Chondrocyte (in vitro differentiated cells): ENCODE data around the gene ATP1B1. TPM values are rescaled to one million over a fixed set of nuclear protein-coding genes. Genes with fewer than 3 reads are reported as not detected.

Source experiments
- DNase-seq: peaks from one replicate; pipeline ENCODE4 v3.0.0; 2021; ENCODE audit warnings: mixed read lengths, low spot score
- H3K27ac Mint-ChIP-seq: one replicate; pipeline ENCODE4 v1.8.0; 2021; ENCODE audit warnings: mild to moderate bottlenecking, moderate library complexity, mixed read lengths; ENCODE audit not compliant: unreplicated experiment
- H3K27me3 Mint-ChIP-seq: 2 replicates; pipeline ENCODE4 v1.8.0; 2021; ENCODE audit warnings: low read depth, mixed read lengths
- H3K36me3 Mint-ChIP-seq: 2 replicates; pipeline ENCODE4 v1.8.0; 2021; ENCODE audit warnings: low read depth, mixed read lengths
- H3K4me1 Mint-ChIP-seq: 2 replicates; pipeline ENCODE4 v1.8.0; 2021; ENCODE audit warnings: low read depth, mild to moderate bottlenecking, mixed read lengths
- H3K4me3 Mint-ChIP-seq: one replicate; pipeline ENCODE4 v1.8.0; 2021; ENCODE audit warnings: mild to moderate bottlenecking, moderate library complexity, mixed read lengths; ENCODE audit not compliant: unreplicated experiment
- H3K9me3 Mint-ChIP-seq: 2 replicates; pipeline ENCODE4 v1.8.0; 2021; ENCODE audit warnings: low read depth, mixed read lengths
- total RNA-seq: library from RNA; stranded (reverse); gene quantifications from 3 replicates; pipeline ENCODE4 v1.2.1, GENCODE V29; 2021
- TF ChIP-seq, protein P1 (sequence below): fragments of 200-600 bp; sonication (generic); IDR thresholded peaks from 2 replicates; pipeline ENCODE4 v1.5.0; 2021; ENCODE audit warnings: antibody characterized with exemption, mild to moderate bottlenecking, moderate library complexity

The ATP1B1 gene
- total RNA-seq, 1 donor from 2014 or later = 104 TPM

DNA sequence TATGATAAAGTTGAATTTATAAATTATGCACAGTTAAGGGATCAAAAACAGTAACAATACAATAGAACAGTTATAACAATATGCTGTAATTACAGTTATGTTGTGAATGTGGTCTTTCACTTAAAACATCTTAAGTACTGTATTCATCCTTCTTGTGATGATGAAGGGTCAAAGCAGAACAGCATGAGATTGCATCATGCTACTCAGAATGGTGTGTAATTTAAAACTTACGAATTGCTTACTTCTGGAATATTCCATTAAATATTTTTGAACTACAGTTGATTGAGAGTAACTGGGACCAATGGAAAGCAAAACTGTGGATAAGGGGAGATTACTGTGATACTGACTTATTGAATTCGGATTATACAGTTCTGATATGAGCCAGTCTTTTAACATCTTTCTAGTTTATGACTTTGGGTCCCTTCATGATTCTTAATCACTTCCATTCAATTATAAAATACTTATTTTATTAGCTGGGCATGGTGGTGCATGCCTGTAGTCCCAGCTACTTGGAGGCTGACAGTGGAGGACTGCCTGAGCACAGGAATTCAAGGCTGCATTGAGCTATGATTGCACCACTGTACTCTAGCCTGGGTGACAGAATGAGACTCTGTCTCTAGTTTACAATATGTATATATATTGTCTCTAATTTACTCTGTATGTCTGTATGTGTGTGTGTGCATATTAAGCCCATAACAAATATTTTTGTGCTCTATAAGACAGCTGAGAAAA lies 43.2 kb downstream of the ATP1B1 start:
- Mint-ChIP-seq H3K4me1 (peaks cover 9% of the 10 kb centered on the region), H3K27me3 (no peaks in the 10 kb centered on the region)

DNA sequence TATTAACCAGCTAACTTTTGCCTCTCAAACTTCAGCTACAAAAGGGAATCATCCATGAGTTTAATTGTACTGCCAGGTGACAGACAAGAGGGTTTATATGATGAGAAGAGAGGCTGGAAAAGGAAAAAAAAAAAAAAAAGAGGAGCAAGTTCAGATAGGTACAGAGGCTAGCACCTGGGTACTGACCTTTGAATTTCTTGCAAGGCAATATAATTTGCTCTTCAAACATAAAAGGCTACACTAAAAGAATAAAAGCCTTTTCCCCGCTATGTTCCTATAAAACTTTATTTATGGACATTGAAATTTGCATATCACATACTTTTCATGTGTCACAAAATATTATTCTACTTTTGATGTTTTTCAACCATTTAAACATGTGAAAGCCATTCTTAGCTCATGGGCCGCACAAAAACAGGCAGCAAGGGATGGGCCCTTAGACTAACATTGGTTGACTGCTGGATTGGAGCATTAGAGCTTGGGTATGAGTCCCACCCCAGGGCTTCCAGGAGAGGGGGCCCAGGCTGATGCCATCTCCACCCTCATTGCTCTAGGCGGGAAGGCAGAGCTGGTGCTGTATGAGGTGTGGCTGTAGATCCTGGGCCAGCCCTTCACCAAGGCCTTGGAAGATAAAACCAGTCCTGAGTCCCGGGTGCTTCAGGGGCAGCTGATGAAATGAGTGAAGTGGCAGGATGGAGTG lies 44.3 kb downstream of the ATP1B1 start:
- DNase-seq = no peak
- H3K27me3 Mint-ChIP-seq = no peaks in the 10 kb centered on the region
- H3K9me3 Mint-ChIP-seq = no peaks in the 10 kb centered on the region
- peaks cover 9% of the 10 kb centered on the region for H3K4me1 Mint-ChIP-seq
- H3K27ac Mint-ChIP-seq = no peak overlapping the region
- no peaks in the 10 kb centered on the region for H3K36me3 Mint-ChIP-seq
- TF ChIP-seq, protein P1, sequence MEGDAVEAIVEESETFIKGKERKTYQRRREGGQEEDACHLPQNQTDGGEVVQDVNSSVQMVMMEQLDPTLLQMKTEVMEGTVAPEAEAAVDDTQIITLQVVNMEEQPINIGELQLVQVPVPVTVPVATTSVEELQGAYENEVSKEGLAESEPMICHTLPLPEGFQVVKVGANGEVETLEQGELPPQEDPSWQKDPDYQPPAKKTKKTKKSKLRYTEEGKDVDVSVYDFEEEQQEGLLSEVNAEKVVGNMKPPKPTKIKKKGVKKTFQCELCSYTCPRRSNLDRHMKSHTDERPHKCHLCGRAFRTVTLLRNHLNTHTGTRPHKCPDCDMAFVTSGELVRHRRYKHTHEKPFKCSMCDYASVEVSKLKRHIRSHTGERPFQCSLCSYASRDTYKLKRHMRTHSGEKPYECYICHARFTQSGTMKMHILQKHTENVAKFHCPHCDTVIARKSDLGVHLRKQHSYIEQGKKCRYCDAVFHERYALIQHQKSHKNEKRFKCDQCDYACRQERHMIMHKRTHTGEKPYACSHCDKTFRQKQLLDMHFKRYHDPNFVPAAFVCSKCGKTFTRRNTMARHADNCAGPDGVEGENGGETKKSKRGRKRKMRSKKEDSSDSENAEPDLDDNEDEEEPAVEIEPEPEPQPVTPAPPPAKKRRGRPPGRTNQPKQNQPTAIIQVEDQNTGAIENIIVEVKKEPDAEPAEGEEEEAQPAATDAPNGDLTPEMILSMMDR = no peak
- no peak overlapping the region for H3K4me3 Mint-ChIP-seq

More for the DNA sequence above, 43.2 kb downstream of the ATP1B1 start:
- no peak for DNase-seq
- no peak overlapping the region for H3K4me3 Mint-ChIP-seq
- no peaks in the 10 kb centered on the region for H3K36me3 Mint-ChIP-seq
- TF ChIP-seq, protein P1 = no peak
- H3K27ac Mint-ChIP-seq = no peak overlapping the region
- no peaks in the 10 kb centered on the region for H3K9me3 Mint-ChIP-seq

DNA sequence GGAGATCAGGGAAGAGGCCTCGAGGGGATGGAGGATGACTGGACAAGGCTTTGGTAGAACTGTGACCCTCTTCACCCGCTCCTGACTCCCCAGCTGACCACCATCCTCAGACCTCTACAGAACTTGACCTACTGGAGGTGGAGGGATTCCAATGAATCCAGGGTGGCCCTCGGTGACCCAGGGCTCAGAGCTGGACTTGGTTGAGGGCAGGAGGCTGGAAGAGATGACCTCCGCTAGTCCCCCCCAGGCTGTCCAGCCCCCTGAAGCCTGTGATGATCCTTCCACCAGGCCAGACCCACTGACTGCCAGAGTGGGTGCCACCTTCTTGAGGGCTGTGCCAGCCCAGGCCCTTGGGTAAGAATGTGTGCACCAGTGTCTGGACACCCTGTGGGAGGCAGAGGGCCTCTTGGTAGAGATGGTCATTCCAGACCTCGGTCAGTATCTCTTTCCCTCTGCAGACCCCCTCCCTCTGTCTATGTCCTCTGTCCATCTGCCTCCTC lies 44.9 kb downstream of the ATP1B1 start:
- peaks cover 9% of the 10 kb centered on the region for H3K4me1 Mint-ChIP-seq
- no peak overlapping the region for H3K27ac Mint-ChIP-seq
- H3K36me3 Mint-ChIP-seq = no peaks in the 10 kb centered on the region
- TF ChIP-seq, protein P1 = no peak
- peak; percentile 54 for DNase-seq
- no peaks in the 10 kb centered on the region for H3K27me3 Mint-ChIP-seq
- H3K4me3 Mint-ChIP-seq = no peak overlapping the region
- H3K9me3 Mint-ChIP-seq = no peaks in the 10 kb centered on the region

DNA sequence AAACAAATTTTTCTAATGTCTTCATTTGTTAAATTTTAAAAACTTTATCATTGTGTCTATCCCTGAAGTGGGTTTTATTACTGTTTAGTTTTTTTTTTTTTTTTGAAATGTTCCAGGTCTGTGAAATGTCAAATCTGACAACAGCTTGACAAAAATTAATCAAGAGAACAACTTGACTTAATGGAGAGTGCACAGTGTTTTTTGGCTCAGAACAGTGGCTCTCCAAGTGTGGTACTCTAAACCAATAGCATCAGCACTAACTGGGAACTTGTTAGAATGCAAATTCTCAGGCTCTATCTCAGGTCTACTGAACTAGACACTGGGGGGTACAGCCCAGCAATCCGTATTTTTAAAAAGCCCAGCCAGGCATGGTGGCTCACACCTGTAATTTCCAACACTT lies 49.2 kb downstream of the ATP1B1 start:
- H3K9me3 Mint-ChIP-seq = no peaks in the 10 kb centered on the region
- H3K4me1 Mint-ChIP-seq = no peaks in the 10 kb centered on the region
- TF ChIP-seq, protein P1 = no peak
- H3K36me3 Mint-ChIP-seq = no peaks in the 10 kb centered on the region
- no peak for DNase-seq
- no peak overlapping the region for H3K4me3 Mint-ChIP-seq
- H3K27ac Mint-ChIP-seq = no peak overlapping the region
- no peaks in the 10 kb centered on the region for H3K27me3 Mint-ChIP-seq

DNA sequence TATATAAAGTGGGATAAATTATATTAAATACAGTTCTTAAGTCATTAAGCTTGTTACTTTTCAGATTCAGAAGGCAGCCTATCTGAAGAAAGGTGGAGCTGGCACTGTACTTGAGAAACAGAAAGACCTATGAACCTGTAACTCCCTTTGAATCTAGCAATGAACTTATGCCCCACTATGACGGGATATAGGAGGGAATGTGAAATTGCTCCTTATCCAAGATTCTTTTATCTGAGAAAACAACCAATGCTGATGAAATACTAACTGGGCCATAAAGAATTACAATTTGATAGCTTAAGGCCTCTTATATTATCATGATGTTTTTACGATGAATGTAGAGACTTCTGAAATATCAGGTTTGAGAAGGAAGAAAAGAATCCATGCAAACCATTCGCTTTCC lies 50.1 kb downstream of the ATP1B1 start:
- Mint-ChIP-seq H3K9me3 (no peaks in the 10 kb centered on the region), H3K36me3 (no peaks in the 10 kb centered on the region), H3K4me3 (no peak overlapping the region), H3K27me3 (no peaks in the 10 kb centered on the region), H3K4me1 (no peaks in the 10 kb centered on the region), H3K27ac (no peak overlapping the region)
- TF ChIP-seq, protein P1 = no peak
- DNase-seq = no peak
